HEK293 (cell line): Measurements from ENCODE around the gene SLC12A8.

ENCODE experiments used
- CTCF ChIP-seq: fragments of 450-650 bp; formaldehyde crosslinking; IDR thresholded peaks from 2 replicates; pipeline ENCODE4 v1.5.1; 2016; ENCODE audit warnings: missing biosample characterization, missing genetic modification characterization
- REPIN1 ChIP-seq: fragments of 450-650 bp; formaldehyde crosslinking; IDR thresholded peaks from 2 replicates; pipeline ENCODE4 v1.5.1; 2017; ENCODE audit warnings: missing biosample characterization, missing genetic modification characterization, low read depth
- ZIC2 ChIP-seq: fragments of 450-650 bp; formaldehyde crosslinking; IDR thresholded peaks from 2 replicates; pipeline ENCODE4 v1.5.1; 2016; ENCODE audit warnings: missing biosample characterization, missing genetic modification characterization
- ZNF302 ChIP-seq: fragments of 450-650 bp; formaldehyde crosslinking; IDR thresholded peaks from 2 replicates; pipeline ENCODE4 v1.5.1; 2016; ENCODE audit warnings: missing biosample characterization, missing genetic modification characterization, low read depth
- ZNF423 ChIP-seq: fragments of 450-650 bp; formaldehyde crosslinking; IDR thresholded peaks from 2 replicates; pipeline ENCODE4 v1.5.1; 2016; ENCODE audit warnings: missing biosample characterization, missing genetic modification characterization
- ZNF521 ChIP-seq: fragments of 450-650 bp; formaldehyde crosslinking; IDR thresholded peaks from 2 replicates; pipeline ENCODE4 v1.5.1; 2017; ENCODE audit warnings: missing biosample characterization, mild to moderate bottlenecking, missing genetic modification characterization
- ZNF701 ChIP-seq: fragments of 450-650 bp; formaldehyde crosslinking; IDR thresholded peaks from 2 replicates; pipeline ENCODE4 v1.5.1; 2016; ENCODE audit warnings: missing biosample characterization, missing genetic modification characterization

GRCh38 chr3:125054449-125055329 is 157.9 kb downstream of the SLC12A8 start:
- TF ChIP-seq CTCF (no peak), ZNF701 (tag by site-specific recombination) (no peak), ZNF302 (tag by site-specific recombination) (no peak), ZNF423 (tag by site-specific recombination) (no peak), ZIC2 (no peak), REPIN1 (tag by site-specific recombination) (no peak), ZNF521 (tag by site-specific recombination) (no peak)
